ENCODE measurements around the gene PNMA8A. TPM values are rescaled to one million over a fixed set of nuclear protein-coding genes. Genes with fewer than 3 reads are reported as not detected.

The PNMA8A gene
- total and polyA plus RNA-seq, 2 experiments from 2014 or later = 0.26 to 0.76 TPM

- H3K4me1 ChIP-seq (ENCODE audit: insufficient read depth) = peaks cover 11% of the 10 kb centered on the region; the same call in 1 of the 2 replicates
- no peaks in the 10 kb centered on the region for H3F3A ChIP-seq (ENCODE audit: insufficient read depth)
- no peaks in the 10 kb centered on the region for H4K20me1 ChIP-seq (ENCODE audit: insufficient read depth)
- 28 to 36% methylated on average over 46 to 48 of the region's 52 CpGs for WGBS, 2 experiments (ENCODE audit: low coverage in 1 of 2, low lambda C conversion rate in 2 of 2, missing lambda C conversion rate in 2 of 2)
- peak within 1 kb of the TSS; percentile 40; the same call in 1 of the 2 replicates for H3K4me3 ChIP-seq
- H3K9me2 ChIP-seq (ENCODE audit: insufficient read depth) = no peaks in the 10 kb centered on the region
- peak within 1 kb of the TSS; percentile 52 for H3K4me2 ChIP-seq (ENCODE audit: unreplicated experiment)
- no peaks in the 10 kb centered on the region for H3K9me3 ChIP-seq (ENCODE audit: low read depth)
- H2AFZ ChIP-seq = no peak within 1 kb of the TSS
- no peak within 1 kb of the TSS for H3K9ac ChIP-seq
- H3K79me2 ChIP-seq (ENCODE audit: insufficient read depth) = no peaks in the 10 kb centered on the region
- H3K36me3 ChIP-seq (ENCODE audit: low read depth) = no peaks in the 10 kb centered on the region
- TF ChIP-seq EZH2 (IDR thresholded peaks at IDR 0.05; ENCODE audit: insufficient read depth, poor library complexity, severe bottlenecking) (no peak), EZH2phosphoT487 (IDR thresholded peaks at IDR 0.05; ENCODE audit: insufficient read depth, low read depth) (no peak)
- no peak within 1 kb of the TSS for H3K27ac ChIP-seq
- in situ Hi-C loops (cut with MboI) = no loop called here
- H3K27me3 ChIP-seq (replicated peaks; ENCODE audit: insufficient read depth) = no peaks in the 10 kb centered on the region; the same call in none of the 2 replicates
- peak; percentile 78 for DNase-seq
These were observed 42.9 kb downstream of the PNMA8A start, which contains the start of gene PNMA8C for GRCh38 chr19:46428239-46429135. Gene PNMA8C, minus strand, starts transcription at chr19:46428936. Its CDS starts 577 bp downstream, at chr19:46428359.

GRCh38 chr19:46427518-46428045, 43.8 kb downstream of the PNMA8A start:
- Histone ChIP-seq H3F3A (ENCODE audit: insufficient read depth) (no peaks in the 10 kb centered on the region), H3K4me3 (no peak overlapping the region), H4K20me1 (ENCODE audit: insufficient read depth) (no peaks in the 10 kb centered on the region), H3K4me2 (ENCODE audit: unreplicated experiment) (no peak overlapping the region), H2AFZ (no peak overlapping the region), H3K27me3 (replicated peaks; ENCODE audit: insufficient read depth) (no peaks in the 10 kb centered on the region; the same call in 1 of the 2 replicates), H3K79me2 (ENCODE audit: insufficient read depth) (no peaks in the 10 kb centered on the region), H3K9me3 (ENCODE audit: low read depth) (no peaks in the 10 kb centered on the region), H3K27ac (no peak overlapping the region), H3K9me2 (ENCODE audit: insufficient read depth) (no peaks in the 10 kb centered on the region), H3K36me3 (ENCODE audit: low read depth) (no peaks in the 10 kb centered on the region), H3K9ac (no peak overlapping the region), H3K4me1 (ENCODE audit: insufficient read depth) (peaks cover 11% of the 10 kb centered on the region; the same call in 1 of the 2 replicates)
- TF ChIP-seq EZH2phosphoT487 (IDR thresholded peaks at IDR 0.05; ENCODE audit: insufficient read depth, low read depth) = no peak
- no peak for TF ChIP-seq EZH2 (IDR thresholded peaks at IDR 0.05; ENCODE audit: insufficient read depth, poor library complexity, severe bottlenecking)
- in situ Hi-C loops (cut with MboI) = no loop called here
- DNase-seq = no peak
- 69 to 80% methylated on average over 16 to 17 of the region's 17 CpGs for WGBS, 2 experiments (ENCODE audit: low coverage in 1 of 2, low lambda C conversion rate in 2 of 2, missing lambda C conversion rate in 2 of 2)

- Histone ChIP-seq H4K20me1 (ENCODE audit: insufficient read depth) (no peaks in the 10 kb centered on the region), H3K36me3 (ENCODE audit: low read depth) (no peaks in the 10 kb centered on the region), H3K4me2 (ENCODE audit: unreplicated experiment) (peak overlapping the region; percentile 97), H2AFZ (peak overlapping the region; percentile 100), H3K79me2 (ENCODE audit: insufficient read depth) (no peaks in the 10 kb centered on the region), H3K4me1 (ENCODE audit: insufficient read depth) (peaks cover 11% of the 10 kb centered on the region; the same call in 1 of the 2 replicates), H3K27ac (no peak overlapping the region), H3K27me3 (replicated peaks; ENCODE audit: insufficient read depth) (no peaks in the 10 kb centered on the region; the same call in 1 of the 2 replicates), H3K4me3 (peak overlapping the region; percentile 78), H3K9ac (peak overlapping the region; percentile 67), H3K9me3 (ENCODE audit: low read depth) (no peaks in the 10 kb centered on the region), H3F3A (ENCODE audit: insufficient read depth) (no peaks in the 10 kb centered on the region), H3K9me2 (ENCODE audit: insufficient read depth) (no peaks in the 10 kb centered on the region)
- TF ChIP-seq EZH2 (IDR thresholded peaks at IDR 0.05; ENCODE audit: insufficient read depth, poor library complexity, severe bottlenecking) = no peak
- DNase-seq = peak; percentile 89
- in situ Hi-C loops (cut with MboI) = no loop called here
- 8 to 12% methylated on average over 31 to 32 of the region's 32 CpGs for WGBS, 2 experiments (ENCODE audit: low coverage in 1 of 2, low lambda C conversion rate in 2 of 2, missing lambda C conversion rate in 2 of 2)
These were observed 44.7 kb downstream of the PNMA8A start for GRCh38 chr19:46426506-46427162.

GRCh38 chr19:46426035-46426505, 45.3 kb downstream of the PNMA8A start:
- Histone ChIP-seq H3K27me3 (replicated peaks; ENCODE audit: insufficient read depth) (no peaks in the 10 kb centered on the region; the same call in 1 of the 2 replicates), H3K4me2 (ENCODE audit: unreplicated experiment) (peak overlapping the region; percentile 97), H3F3A (ENCODE audit: insufficient read depth) (no peaks in the 10 kb centered on the region), H3K9me2 (ENCODE audit: insufficient read depth) (no peaks in the 10 kb centered on the region), H3K36me3 (ENCODE audit: low read depth) (no peaks in the 10 kb centered on the region), H3K27ac (no peak overlapping the region), H3K79me2 (ENCODE audit: insufficient read depth) (no peaks in the 10 kb centered on the region), H3K9me3 (ENCODE audit: low read depth) (no peaks in the 10 kb centered on the region), H4K20me1 (ENCODE audit: insufficient read depth) (no peaks in the 10 kb centered on the region), H2AFZ (peak overlapping the region; percentile 100), H3K9ac (peak overlapping the region; percentile 67), H3K4me1 (ENCODE audit: insufficient read depth) (peaks cover 11% of the 10 kb centered on the region; the same call in 1 of the 2 replicates), H3K4me3 (peak overlapping the region; percentile 78)
- DNase-seq = peak; percentile 51
- TF ChIP-seq EZH2phosphoT487 (IDR thresholded peaks at IDR 0.05; ENCODE audit: insufficient read depth, low read depth) = no peak
- TF ChIP-seq EZH2 (IDR thresholded peaks at IDR 0.05; ENCODE audit: insufficient read depth, poor library complexity, severe bottlenecking) = no peak
- in situ Hi-C loops (cut with MboI) = no loop called here
- 3% methylated on average over 10 of the region's 10 CpGs for WGBS, 2 experiments (ENCODE audit: low coverage in 1 of 2, low lambda C conversion rate in 2 of 2, missing lambda C conversion rate in 2 of 2)
